Lung (tissue), 12 donors: Measurements from ENCODE around the gene NPEPL1. TPM values are rescaled to one million over a fixed set of nuclear protein-coding genes. Genes with fewer than 3 reads are reported as not detected.
A peak's percentile ranks its signal among the peaks of the same experiment; 100 is the strongest.

Source experiments
- ATAC-seq: fragments of 200-7000 bp; cut with Tn5 transposase; one replicate; pipeline ENCODE4 v1.9.1; 2020; ENCODE audit warnings: moderate number of reproducible peaks; ENCODE audit not compliant: insufficient read depth, low FRiP score
- DNase-seq, 3 donors: peaks; one replicate each; pipeline ENCODE4 v3.0.0-alpha.2; 2013 to 2017
- H3K27ac ChIP-seq, 2 donors: one replicate each; pipeline ENCODE4 v1.5.1; 2013; ENCODE audit warnings: mild to moderate bottlenecking in 2 of 2, moderate library complexity in 2 of 2, control low read depth in 1 of 2, inconsistent platforms in 1 of 2, low read depth in 1 of 2, low read length in 1 of 2
- H3K27me3 ChIP-seq, 3 donors: one replicate each; pipeline ENCODE4 v1.5.1; 2013; ENCODE audit warnings: low read length in 2 of 3; ENCODE audit not compliant: control insufficient read depth in 3 of 3, insufficient read depth in 3 of 3
- H3K36me3 ChIP-seq, 4 donors: one replicate each; pipeline ENCODE4 v1.5.1; 2013; ENCODE audit warnings: low read length in 4 of 4, mild to moderate bottlenecking in 1 of 4, moderate library complexity in 1 of 4; ENCODE audit not compliant: control insufficient read depth in 4 of 4, insufficient read depth in 4 of 4
- H3K4me1 ChIP-seq, 5 donors: one replicate each; pipeline ENCODE4 v1.5.1; 2013; ENCODE audit warnings: low read length in 5 of 5, mild to moderate bottlenecking in 2 of 5, moderate library complexity in 1 of 5; ENCODE audit not compliant: control insufficient read depth in 5 of 5, insufficient read depth in 5 of 5
- H3K4me3 ChIP-seq: one replicate; pipeline ENCODE4 v1.5.1; 2013; ENCODE audit warnings: mild to moderate bottlenecking, control low read depth, moderate library complexity
- H3K9ac ChIP-seq, 2 donors: one replicate each; pipeline ENCODE4 v1.5.1; 2013; ENCODE audit warnings: low read length in 2 of 2, control low read depth in 1 of 2; ENCODE audit not compliant: insufficient read depth in 1 of 2
- H3K9me3 ChIP-seq, 4 donors: one replicate each; pipeline ENCODE4 v1.5.1; 2013; ENCODE audit warnings: low read length in 3 of 4, mild to moderate bottlenecking in 1 of 4, moderate library complexity in 1 of 4; ENCODE audit not compliant: control insufficient read depth in 4 of 4, insufficient read depth in 3 of 4
- CTCF ChIP-seq: IDR thresholded peaks from 2 replicates; pipeline ENCODE4 v1.5.1; 2012; ENCODE audit warnings: mild to moderate bottlenecking; ENCODE audit errors: control extremely low read depth, extremely low read depth
- WGBS, 2 donors: extraction: QIAGEN DNeasy Blood & Tissue Kit; methylation state at CpG; one replicate each; pipeline ENCODE4 v1.1.7; 2013; 5-methylcytosine and 5-hydroxymethylcytosine counted together
- polyA plus RNA-seq, 2 donors: library from polyadenylated mRNA; stranded (reverse); fragments of 200-250 nt; gene quantifications; one replicate each; pipeline ENCODE4 v1.2.1, GENCODE V29; 2013
- total RNA-seq, 2 donors: library from RNA; depleted of rRNA in 1 of 2; stranded (reverse); fragments of >200 nt in 1 of 2; gene quantifications; one replicate each; pipeline ENCODE4 v1.2.1, GENCODE V29; 2014 to 2021
- donor health status: control.
- donor health status: control.
- donor health status: Bipolar disorder and iron deficiency.
- donor health status: healthy.
- donor health status: DM: yes; HTN: yes; CAD: no.

NPEPL1 gene
- total and polyA plus RNA-seq, 4 donors = 24.3 to 46.2 (median 41.2) TPM

GRCh38 chr20:58711266-58712051 is 18.9 kb downstream of the NPEPL1 start:
- TF ChIP-seq CTCF = no peak
- Histone ChIP-seq H3K4me3 (no peak overlapping the region), H3K4me1 (peaks cover 0 to 1% (median 0%) of the 10 kb centered on the region in 5 donors), H3K9ac (no peak overlapping the region), H3K36me3 (peaks cover 0 to 15% (median 0%) of the 10 kb centered on the region in 4 donors), H3K9me3 (no peaks in the 10 kb centered on the region), H3K27me3 (no peaks in the 10 kb centered on the region), H3K27ac (no peak overlapping the region)
- ATAC-seq (no peak), DNase-seq (peak in 1 of 3 donors; percentile 9)
- 92 to 94% methylated on average over 21 of the region's 21 CpGs for WGBS, 2 donors

- Histone ChIP-seq H3K36me3 (peaks cover 0 to 11% (median 0%) of the 10 kb centered on the region in 4 donors), H3K27ac (no peak overlapping the region), H3K9ac (no peak overlapping the region), H3K4me3 (no peak overlapping the region), H3K9me3 (no peaks in the 10 kb centered on the region), H3K4me1 (peaks cover 0 to 7% (median 0%) of the 10 kb centered on the region in 5 donors), H3K27me3 (no peaks in the 10 kb centered on the region)
- DNase-seq (peak in 1 of 3 donors; percentile 9), ATAC-seq (no peak)
- WGBS, 2 donors = 86 to 94% methylated on average over 17 to 19 of the region's 19 CpGs
- no peak for TF ChIP-seq CTCF
Observed at GRCh38 chr20:58712151-58712791, 19.7 kb downstream of the NPEPL1 start.

- H3K4me3 ChIP-seq = no peak overlapping the region
- DNase-seq (peak in 1 of 3 donors; percentile 9), ATAC-seq (no peak)
- H3K9me3 ChIP-seq = no peaks in the 10 kb centered on the region
- peaks cover 0 to 7% (median 0%) of the 10 kb centered on the region in 5 donors for H3K4me1 ChIP-seq
- no peak overlapping the region for H3K27ac ChIP-seq
- 95 to 96% methylated on average over 24 of the region's 24 CpGs for WGBS, 2 donors
- no peak overlapping the region for H3K9ac ChIP-seq
- no peaks in the 10 kb centered on the region for H3K27me3 ChIP-seq
- H3K36me3 ChIP-seq = peaks cover 0 to 11% (median 0%) of the 10 kb centered on the region in 4 donors
- no peak for TF ChIP-seq CTCF
Observed at GRCh38 chr20:58712806-58713731, 20.5 kb downstream of the NPEPL1 start.
